K562 (cell line): ENCODE results near the gene COL4A2. TPM values are rescaled to one million over a fixed set of nuclear protein-coding genes. Genes with fewer than 3 reads are reported as not detected.

Experiments used
- CBFA2T3 ChIP-seq: fragments of 450-650 bp; IDR thresholded peaks from 2 replicates; pipeline ENCODE4 v1.6.1; 2017
- CBX1 ChIP-seq: sonication (generic); IDR thresholded peaks from 2 replicates; pipeline ENCODE4 v1.6.1; 2016; ENCODE audit warnings: antibody characterized with exemption, low read depth, mild to moderate bottlenecking
- CEBPG ChIP-seq, 3 experiments: fragments of 200-800 bp in 1 of 3; sonication (Bioruptor generic) in 1 of 3; sonication (generic) in 1 of 3; formaldehyde crosslinking in 1 of 3; IDR thresholded peaks in 2 of 3; conservative IDR thresholded peaks in 1 of 3; 2 replicates each; pipeline versions ENCODE4 v1.6.1 to v1.8.0; 2016 to 2022; ENCODE audit warnings: missing compliant biosample characterization in 2 of 3, missing genetic modification characterization in 2 of 3, mild to moderate bottlenecking in 1 of 3, missing genetic modification reagents in 1 of 3
- CXXC5 ChIP-seq: fragments of 250-450 bp; sonication (Bioruptor Pico); IDR thresholded peaks from 2 replicates; pipeline ENCODE4 v1.8.0; 2022; ENCODE audit warnings: inconsistent platforms, mild to moderate bottlenecking, moderate library complexity
- MBD2 ChIP-seq: sonication (generic); IDR thresholded peaks from 2 replicates; pipeline ENCODE4 v1.6.1; 2016; ENCODE audit warnings: low read depth, borderline replicate concordance
- MLLT1 ChIP-seq, 2 experiments: fragments of 450-650 bp; IDR thresholded peaks; 2 replicates each; pipeline ENCODE4 v1.6.1; 2016
- PHB2 ChIP-seq: fragments of 450-650 bp; IDR thresholded peaks from 2 replicates; pipeline ENCODE4 v1.6.1; 2017; ENCODE audit warnings: low read depth
- RBM34 ChIP-seq: fragments of 200-400 bp; formaldehyde crosslinking; IDR thresholded peaks from 2 replicates; pipeline ENCODE4 v1.6.1; 2018; ENCODE audit warnings: low read length, borderline replicate concordance; ENCODE audit not compliant: insufficient read depth
- THAP12 ChIP-seq: fragments of 250-450 bp; sonication (Bioruptor Pico); IDR thresholded peaks from 2 replicates; pipeline ENCODE4 v1.9.0; 2021; ENCODE audit warnings: mild to moderate bottlenecking, inconsistent platforms
- ZNF639 ChIP-seq, 2 experiments: fragments of 200-800 bp in 1 of 2; sonication (Bioruptor generic) in 1 of 2; sonication (generic) in 1 of 2; formaldehyde crosslinking in 1 of 2; IDR thresholded peaks in 1 of 2; conservative IDR thresholded peaks in 1 of 2; 2 replicates each; pipeline versions ENCODE4 v1.5.0 to v1.6.1; 2016 to 2020; ENCODE audit warnings: missing compliant biosample characterization in 1 of 2, missing genetic modification characterization in 1 of 2, missing genetic modification reagents in 1 of 2
- polyA plus RNA-seq, 8 experiments: library from polyadenylated mRNA; depleted of rRNA in 4 of 8; stranded (reverse) in 5 of 8; unstranded in 3 of 8; fragments of >200 nt; fragmentation: Nextera tagmentation in 2 of 8; fragmentation: Illumina TruSeq in 1 of 8; extraction: Ambion mirVana in 2 of 8; extraction: Trizol in 1 of 8; gene quantifications; 2 replicates each; pipeline versions ENCODE4 v1.2.1 to v1.2.3, GENCODE V29; 2011 to 2014; ENCODE audit warnings: inconsistent platforms in 1 of 8, missing spikeins in 1 of 8
- total RNA-seq, 7 experiments: library from RNA; depleted of rRNA in 6 of 7; stranded (reverse); fragments of >200 nt in 6 of 7; fragmentation: Illumina TruSeq in 2 of 7; extraction: Trizol in 2 of 7; gene quantifications; 2 replicates each; pipeline versions ENCODE4 v1.2.1 to v1.2.3, GENCODE V29; 2011 to 2021; ENCODE audit warnings: low replicate concordance in 1 of 7

Gene COL4A2
- total and polyA plus RNA-seq, 9 of the 15 experiments (the other 6 are each of a cell fraction or from before 2014, with no cell fraction given), result 0.13 to 15.2 (median 8.1) TPM

GRCh38 chr13:110503979-110504499, 197.0 kb downstream of the COL4A2 start (continued):
- TF ChIP-seq THAP12 (CRISPR knock-in tag) (no peak), CBFA2T3 (peak; percentile 46; the same call in 1 of the 2 replicates), RBM34 (no peak), CBX1 (0 out of 2 replicates have a peak, but pooled peaks have one; percentile 28), CEBPG (CRISPR knock-in tag; IDR thresholded peaks at IDR 0.05) (peak; percentile 40; the same call in 1 of the 2 replicates), CEBPG (tag; conservative IDR thresholded peaks at IDR 0.05 in 1 of 2, IDR thresholded peaks at IDR 0.05 in 1 of 2) (no peak), MLLT1 (IDR thresholded peaks at IDR 0.05) (no peak), PHB2 (no peak), MBD2 (0 out of 2 replicates have a peak, but pooled peaks have one; percentile 8), ZNF639 (CRISPR knock-in tag; conservative IDR thresholded peaks at IDR 0.05 in 1 of 2, IDR thresholded peaks at IDR 0.05 in 1 of 2) (0 out of 4 replicates have a peak, but pooled peaks of 1 of the 2 experiments have one; percentile 16), CXXC5 (CRISPR knock-in tag) (no peak)
